HepG2 (cell line): ENCODE measurements around the gene A1CF. TPM values are rescaled to one million over a fixed set of nuclear protein-coding genes. Genes with fewer than 3 reads are reported as not detected.
A peak's percentile ranks its signal among the peaks of the same experiment; 100 is the strongest.

ENCODE experiments used
- DR1 ChIP-seq: sonication (generic); formaldehyde crosslinking; IDR thresholded peaks from 2 replicates; pipeline ENCODE4 v1.8.0; 2021; ENCODE audit warnings: mild to moderate bottlenecking, missing genetic modification reagents, inconsistent platforms
- HDAC1 ChIP-seq: sonication (generic); formaldehyde crosslinking; IDR thresholded peaks from 2 replicates; pipeline ENCODE4 v1.5.1; 2020; ENCODE audit warnings: mild to moderate bottlenecking, missing genetic modification reagents
- HIC2 ChIP-seq: sonication (generic); formaldehyde crosslinking; IDR thresholded peaks from 2 replicates; pipeline ENCODE4 v1.9.0; 2022; ENCODE audit warnings: low read depth, missing genetic modification reagents
- HNF4G ChIP-seq, 2 experiments: sonication (generic) in 1 of 2; formaldehyde crosslinking in 1 of 2; IDR thresholded peaks; 2 replicates each; pipeline versions ENCODE4 v1.4.0 to v1.6.1; 2011 to 2020; ENCODE audit warnings: borderline replicate concordance in 2 of 2, low read depth in 2 of 2, mild to moderate bottlenecking in 2 of 2, low read length in 1 of 2, missing genetic modification reagents in 1 of 2, moderate library complexity in 1 of 2
- IKZF5 ChIP-seq: IDR thresholded peaks from 2 replicates; pipeline ENCODE4 v1.6.1; 2018; ENCODE audit warnings: missing genetic modification reagents, mild to moderate bottlenecking, missing compliant biosample characterization
- KDM5A ChIP-seq: fragments of 200-600 bp; sonication (generic); IDR thresholded peaks from 2 replicates; pipeline ENCODE4 v1.7.0; 2018; ENCODE audit warnings: antibody characterized with exemption, mild to moderate bottlenecking, low read length, borderline replicate concordance
- LCORL ChIP-seq, 2 experiments: fragments of 450-650 bp in 1 of 2; sonication (generic) in 1 of 2; formaldehyde crosslinking in 1 of 2; IDR thresholded peaks; 2 replicates each; pipeline versions ENCODE4 v1.5.0 to v1.6.1; 2017 to 2020; ENCODE audit warnings: antibody characterized with exemption in 1 of 2, missing genetic modification reagents in 1 of 2
- MLLT10 ChIP-seq: sonication (generic); formaldehyde crosslinking; IDR thresholded peaks from 2 replicates; pipeline ENCODE4 v1.4.0; 2020; ENCODE audit warnings: missing genetic modification reagents
- NCOA1 ChIP-seq: sonication (generic); formaldehyde crosslinking; IDR thresholded peaks from 2 replicates; pipeline ENCODE4 v1.9.0; 2021; ENCODE audit warnings: missing genetic modification reagents
- PAWR ChIP-seq: sonication (generic); formaldehyde crosslinking; IDR thresholded peaks from 2 replicates; pipeline ENCODE4 v1.4.0; 2020; ENCODE audit warnings: missing genetic modification reagents, mild to moderate bottlenecking, borderline replicate concordance
- POGZ ChIP-seq: sonication (generic); formaldehyde crosslinking; IDR thresholded peaks from 2 replicates; pipeline ENCODE4 v1.4.0; 2020; ENCODE audit warnings: mild to moderate bottlenecking, missing genetic modification reagents
- STAT5B ChIP-seq: sonication (generic); formaldehyde crosslinking; IDR thresholded peaks from 2 replicates; pipeline ENCODE4 v1.4.0; 2020; ENCODE audit warnings: missing genetic modification reagents
- TBX2 ChIP-seq: sonication (generic); formaldehyde crosslinking; IDR thresholded peaks from 2 replicates; pipeline ENCODE4 v1.5.0; 2020; ENCODE audit warnings: missing genetic modification reagents, mild to moderate bottlenecking, borderline replicate concordance
- ZFP37 ChIP-seq: sonication (generic); formaldehyde crosslinking; IDR thresholded peaks from 2 replicates; pipeline ENCODE4 v1.4.0; 2020; ENCODE audit warnings: missing genetic modification reagents, borderline replicate concordance
- ZNF567 ChIP-seq: sonication (generic); formaldehyde crosslinking; IDR thresholded peaks from 2 replicates; pipeline ENCODE4 v1.8.1; 2023; ENCODE audit warnings: mild to moderate bottlenecking, missing genetic modification reagents, borderline replicate concordance
- ZNF761 ChIP-seq: sonication (generic); formaldehyde crosslinking; conservative IDR thresholded peaks from 2 replicates; pipeline ENCODE4 v1.4.0; 2020; ENCODE audit warnings: mild to moderate bottlenecking, missing genetic modification reagents
- polyA plus RNA-seq, 8 experiments: library from polyadenylated mRNA; depleted of rRNA in 3 of 8; stranded (reverse) in 7 of 8; unstranded in 1 of 8; fragments of >200 nt; fragmentation: Illumina TruSeq in 4 of 8; extraction: Trizol in 4 of 8; gene quantifications; 2 replicates each; pipeline versions ENCODE4 v1.2.1 to v1.2.3, GENCODE V29; 2011 to 2016; ENCODE audit warnings: low read depth in 4 of 8, missing spikeins in 1 of 8, mixed read lengths in 1 of 8; ENCODE audit not compliant: insufficient read depth in 1 of 8
- total RNA-seq, 5 experiments: library from RNA; depleted of rRNA; stranded (reverse); fragments of >200 nt; fragmentation: Illumina TruSeq; extraction: Trizol; gene quantifications; 2 replicates each; pipeline ENCODE4 v1.2.3, GENCODE V29; 2016; ENCODE audit warnings: low read depth in 1 of 5
- TF ChIP-seq, protein P1 (sequence below): sonication (generic); formaldehyde crosslinking; IDR thresholded peaks from 2 replicates; pipeline ENCODE4 v1.4.0; 2020; ENCODE audit warnings: missing genetic modification reagents, borderline replicate concordance
- TF ChIP-seq, protein P2 (sequence below): sonication (generic); formaldehyde crosslinking; IDR thresholded peaks from 2 replicates; pipeline ENCODE4 v1.4.0; 2020; ENCODE audit warnings: missing genetic modification reagents, borderline replicate concordance

A1CF gene
- total and polyA plus RNA-seq, 2 of the 13 experiments (the other 11 are each of a cell fraction or from before 2014, with no cell fraction given) = 56.1 to 58.1 TPM

- TF ChIP-seq POGZ (CRISPR knock-in tag) = peak; percentile 39; the same call in 1 of the 2 replicates
- TF ChIP-seq LCORL (IDR thresholded peaks at IDR 0.05) = no peak
- TF ChIP-seq LCORL (CRISPR knock-in tag; IDR thresholded peaks at IDR 0.05) = 0 out of 2 replicates have a peak, but pooled peaks have one; percentile 20
- no peak for TF ChIP-seq HIC2 (CRISPR knock-in tag)
- no peak for TF ChIP-seq PAWR (CRISPR knock-in tag)
- TF ChIP-seq HDAC1 (CRISPR knock-in tag) = peak; percentile 53; the same call in 1 of the 2 replicates
- no peak for TF ChIP-seq STAT5B (CRISPR knock-in tag)
- TF ChIP-seq ZNF567 (CRISPR knock-in tag) = no peak
- no peak for TF ChIP-seq ZFP37 (CRISPR knock-in tag)
- TF ChIP-seq, protein P1, sequence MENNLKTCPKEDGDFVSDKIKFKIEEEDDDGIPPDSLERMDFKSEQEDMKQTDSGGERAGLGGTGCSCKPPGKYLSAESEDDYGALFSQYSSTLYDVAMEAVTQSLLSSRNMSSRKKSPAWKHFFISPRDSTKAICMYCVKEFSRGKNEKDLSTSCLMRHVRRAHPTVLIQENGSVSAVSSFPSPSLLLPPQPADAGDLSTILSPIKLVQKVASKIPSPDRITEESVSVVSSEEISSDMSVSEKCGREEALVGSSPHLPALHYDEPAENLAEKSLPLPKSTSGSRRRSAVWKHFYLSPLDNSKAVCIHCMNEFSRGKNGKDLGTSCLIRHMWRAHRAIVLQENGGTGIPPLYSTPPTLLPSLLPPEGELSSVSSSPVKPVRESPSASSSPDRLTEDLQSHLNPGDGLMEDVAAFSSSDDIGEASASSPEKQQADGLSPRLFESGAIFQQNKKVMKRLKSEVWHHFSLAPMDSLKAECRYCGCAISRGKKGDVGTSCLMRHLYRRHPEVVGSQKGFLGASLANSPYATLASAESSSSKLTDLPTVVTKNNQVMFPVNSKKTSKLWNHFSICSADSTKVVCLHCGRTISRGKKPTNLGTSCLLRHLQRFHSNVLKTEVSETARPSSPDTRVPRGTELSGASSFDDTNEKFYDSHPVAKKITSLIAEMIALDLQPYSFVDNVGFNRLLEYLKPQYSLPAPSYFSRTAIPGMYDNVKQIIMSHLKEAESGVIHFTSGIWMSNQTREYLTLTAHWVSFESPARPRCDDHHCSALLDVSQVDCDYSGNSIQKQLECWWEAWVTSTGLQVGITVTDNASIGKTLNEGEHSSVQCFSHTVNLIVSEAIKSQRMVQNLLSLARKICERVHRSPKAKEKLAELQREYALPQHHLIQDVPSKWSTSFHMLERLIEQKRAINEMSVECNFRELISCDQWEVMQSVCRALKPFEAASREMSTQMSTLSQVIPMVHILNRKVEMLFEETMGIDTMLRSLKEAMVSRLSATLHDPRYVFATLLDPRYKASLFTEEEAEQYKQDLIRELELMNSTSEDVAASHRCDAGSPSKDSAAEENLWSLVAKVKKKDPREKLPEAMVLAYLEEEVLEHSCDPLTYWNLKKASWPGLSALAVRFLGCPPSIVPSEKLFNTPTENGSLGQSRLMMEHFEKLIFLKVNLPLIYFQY (CRISPR knock-in tag) = no peak
- no peak for TF ChIP-seq NCOA1 (CRISPR knock-in tag)
- TF ChIP-seq TBX2 (CRISPR knock-in tag) = no peak
- TF ChIP-seq ZNF761 = no peak
- TF ChIP-seq IKZF5 (CRISPR knock-in tag) = no peak
- TF ChIP-seq DR1 = no peak
- TF ChIP-seq, protein P2, sequence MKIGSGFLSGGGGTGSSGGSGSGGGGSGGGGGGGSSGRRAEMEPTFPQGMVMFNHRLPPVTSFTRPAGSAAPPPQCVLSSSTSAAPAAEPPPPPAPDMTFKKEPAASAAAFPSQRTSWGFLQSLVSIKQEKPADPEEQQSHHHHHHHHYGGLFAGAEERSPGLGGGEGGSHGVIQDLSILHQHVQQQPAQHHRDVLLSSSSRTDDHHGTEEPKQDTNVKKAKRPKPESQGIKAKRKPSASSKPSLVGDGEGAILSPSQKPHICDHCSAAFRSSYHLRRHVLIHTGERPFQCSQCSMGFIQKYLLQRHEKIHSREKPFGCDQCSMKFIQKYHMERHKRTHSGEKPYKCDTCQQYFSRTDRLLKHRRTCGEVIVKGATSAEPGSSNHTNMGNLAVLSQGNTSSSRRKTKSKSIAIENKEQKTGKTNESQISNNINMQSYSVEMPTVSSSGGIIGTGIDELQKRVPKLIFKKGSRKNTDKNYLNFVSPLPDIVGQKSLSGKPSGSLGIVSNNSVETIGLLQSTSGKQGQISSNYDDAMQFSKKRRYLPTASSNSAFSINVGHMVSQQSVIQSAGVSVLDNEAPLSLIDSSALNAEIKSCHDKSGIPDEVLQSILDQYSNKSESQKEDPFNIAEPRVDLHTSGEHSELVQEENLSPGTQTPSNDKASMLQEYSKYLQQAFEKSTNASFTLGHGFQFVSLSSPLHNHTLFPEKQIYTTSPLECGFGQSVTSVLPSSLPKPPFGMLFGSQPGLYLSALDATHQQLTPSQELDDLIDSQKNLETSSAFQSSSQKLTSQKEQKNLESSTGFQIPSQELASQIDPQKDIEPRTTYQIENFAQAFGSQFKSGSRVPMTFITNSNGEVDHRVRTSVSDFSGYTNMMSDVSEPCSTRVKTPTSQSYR (CRISPR knock-in tag) = no peak
- TF ChIP-seq HNF4G (IDR thresholded peaks at IDR 0.05; ENCODE audit: borderline replicate concordance, low read depth, low read length) = peak; percentile 87
- peak; percentile 57; the same call in 1 of the 2 replicates for TF ChIP-seq HNF4G (CRISPR knock-in tag; IDR thresholded peaks at IDR 0.05; ENCODE audit: borderline replicate concordance, low read depth)
- no peak for TF ChIP-seq KDM5A
- TF ChIP-seq MLLT10 = no peak
Measured at GRCh38 chr10:50807851-50808776, 77.3 kb downstream of the A1CF start (continued).
